ENCODE results near the gene DSCAM.

DSCAM gene

GRCh38 chr21:40707656-40708244 is 139.2 kb downstream of the DSCAM start:
- DNase-seq (ENCODE audit: low read depth): no peak
- H3K4me3 ChIP-seq (ENCODE audit: control insufficient read depth, low read depth, low read length): no peak overlapping the region
- no peak for TF ChIP-seq CTCF (IDR thresholded peaks at IDR 0.05; ENCODE audit: control insufficient read depth, insufficient read depth, low read depth, low read length, missing control alignments)

- DNase-seq (ENCODE audit: low read depth): no peak
- TF ChIP-seq CTCF (IDR thresholded peaks at IDR 0.05; ENCODE audit: control insufficient read depth, insufficient read depth, low read depth, low read length, missing control alignments): no peak
- no peak overlapping the region for H3K4me3 ChIP-seq (ENCODE audit: control insufficient read depth, low read depth, low read length)
These were observed 139.9 kb downstream of the DSCAM start for GRCh38 chr21:40706806-40707655.

- no peak for DNase-seq (ENCODE audit: low read depth)
- TF ChIP-seq CTCF (IDR thresholded peaks at IDR 0.05; ENCODE audit: control insufficient read depth, insufficient read depth, low read depth, low read length, missing control alignments): no peak
- H3K4me3 ChIP-seq (ENCODE audit: control insufficient read depth, low read depth, low read length): no peak overlapping the region
These were observed 140.8 kb downstream of the DSCAM start for GRCh38 chr21:40706176-40706575.

- H3K4me3 ChIP-seq (ENCODE audit: control insufficient read depth, low read depth, low read length): no peak overlapping the region
- DNase-seq (ENCODE audit: low read depth): no peak
These were observed 142.8 kb downstream of the DSCAM start for GRCh38 chr21:40704141-40704540.

GRCh38 chr21:40699366-40699765 is 147.6 kb downstream of the DSCAM start:
- DNase-seq (ENCODE audit: low read depth): no peak
- H3K4me3 ChIP-seq (ENCODE audit: control insufficient read depth, low read depth, low read length): no peak overlapping the region
- no peak for TF ChIP-seq CTCF (IDR thresholded peaks at IDR 0.05; ENCODE audit: control insufficient read depth, insufficient read depth, low read depth, low read length, missing control alignments)

More at GRCh38 chr21:40704141-40704540, 142.8 kb downstream of the DSCAM start:
- TF ChIP-seq CTCF (IDR thresholded peaks at IDR 0.05; ENCODE audit: control insufficient read depth, insufficient read depth, low read depth, low read length, missing control alignments): no peak

- H3K4me3 ChIP-seq (ENCODE audit: control insufficient read depth, low read depth, low read length): no peak overlapping the region
- no peak for DNase-seq (ENCODE audit: low read depth)
- no peak for TF ChIP-seq CTCF (IDR thresholded peaks at IDR 0.05; ENCODE audit: control insufficient read depth, insufficient read depth, low read depth, low read length, missing control alignments)
These were observed 150.7 kb downstream of the DSCAM start for GRCh38 chr21:40696246-40696645.
